ENCODE results near the gene STH. TPM values are rescaled to one million over a fixed set of nuclear protein-coding genes. Genes with fewer than 3 reads are reported as not detected.

Gene STH
- total and polyA plus RNA-seq, 2 of the 4 experiments (the other 2 are of a cell fraction), result not detected

DNA sequence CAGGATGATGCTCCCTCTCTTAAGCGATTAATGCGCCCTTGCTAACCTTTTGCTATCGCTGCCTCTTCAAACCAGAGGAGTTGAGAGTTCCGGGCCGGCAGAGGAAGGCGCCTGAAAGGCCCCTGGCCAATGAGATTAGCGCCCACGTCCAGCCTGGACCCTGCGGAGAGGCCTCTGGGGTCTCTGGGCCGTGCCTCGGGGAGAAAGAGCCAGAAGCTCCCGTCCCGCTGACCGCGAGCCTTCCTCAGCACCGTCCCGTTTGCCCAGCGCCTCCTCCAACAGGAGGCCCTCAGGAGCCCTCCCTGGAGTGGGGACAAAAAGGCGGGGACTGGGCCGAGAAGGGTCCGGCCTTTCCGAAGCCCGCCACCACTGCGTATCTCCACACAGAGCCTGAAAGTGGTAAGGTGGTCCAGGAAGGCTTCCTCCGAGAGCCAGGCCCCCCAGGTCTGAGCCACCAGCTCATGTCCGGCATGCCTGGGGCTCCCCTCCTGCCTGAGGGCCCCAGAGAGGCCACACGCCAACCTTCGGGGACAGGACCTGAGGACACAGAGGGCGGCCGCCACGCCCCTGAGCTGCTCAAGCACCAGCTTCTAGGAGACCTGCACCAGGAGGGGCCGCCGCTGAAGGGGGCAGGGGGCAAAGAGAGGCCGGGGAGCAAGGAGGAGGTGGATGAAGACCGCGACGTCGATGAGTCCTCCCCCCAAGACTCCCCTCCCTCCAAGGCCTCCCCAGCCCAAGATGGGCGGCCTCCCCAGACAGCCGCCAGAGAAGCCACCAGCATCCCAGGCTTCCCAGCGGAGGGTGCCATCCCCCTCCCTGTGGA is 16.0 kb upstream of the STH start:
- Histone ChIP-seq H2AK9ac (replicated peaks; ENCODE audit: low read depth, low read length, poor library complexity) (no peak overlapping the region), H2BK5ac (ENCODE audit: low read depth, low read length, poor library complexity, severe bottlenecking) (no peak overlapping the region), H3K14ac (replicated peaks; ENCODE audit: low read depth, low read length) (no peak overlapping the region), H2BK20ac (ENCODE audit: low read depth, low read length) (no peak overlapping the region), H4K5ac (ENCODE audit: low read depth, low read length) (no peak overlapping the region), H3K23ac (ENCODE audit: low read depth, low read length) (no peak overlapping the region), H4K91ac (ENCODE audit: insufficient read depth, low read depth, low read length) (no peak overlapping the region), H2BK15ac (ENCODE audit: low read depth, low read length) (no peak overlapping the region), H3K27ac (ENCODE audit: insufficient read depth, low read length) (no peak overlapping the region), H3K9me3 (ENCODE audit: control insufficient read depth, insufficient read depth, low read length) (no peaks in the 10 kb centered on the region), H3K4me1 (ENCODE audit: control insufficient read depth, insufficient read depth, low read length) (no peaks in the 10 kb centered on the region), H4K20me1 (ENCODE audit: insufficient read depth, low read length) (no peaks in the 10 kb centered on the region; the same call in 1 of the 2 replicates), H3K79me1 (ENCODE audit: low read depth in 1 of 2, low read length in 2 of 2) (no peaks in the 10 kb centered on the region), H3K56ac (ENCODE audit: extremely low read depth, insufficient read depth, low read length) (no peak overlapping the region), H3K4ac (ENCODE audit: low read depth, low read length) (no peak overlapping the region), H3K18ac (ENCODE audit: low read depth, low read length) (no peak overlapping the region), H3K27me3 (ENCODE audit: control insufficient read depth, insufficient read depth, low read length) (peaks cover 55% of the 10 kb centered on the region), H3K4me3 (ENCODE audit: insufficient read depth, low read depth, low read length) (no peak overlapping the region), H2AFZ (replicated peaks; ENCODE audit: low read length, poor library complexity) (no peak overlapping the region), H3K9ac (ENCODE audit: low read depth, low read length) (no peak overlapping the region), H3K9me1 (ENCODE audit: insufficient read depth, low read length) (no peaks in the 10 kb centered on the region), H3K4me2 (ENCODE audit: low read depth, low read length) (no peak overlapping the region), H2AK5ac (ENCODE audit: low read depth, low read length) (no peak overlapping the region), H2BK120ac (ENCODE audit: low read depth, low read length) (no peak overlapping the region), H3K36me3 (ENCODE audit: control insufficient read depth, insufficient read depth, low read length) (no peaks in the 10 kb centered on the region), H4K8ac (ENCODE audit: low read depth in 2 of 2, low read length in 2 of 2) (no peak overlapping the region)
- 76% methylated on average over 12 of the region's 41 CpGs; no CpG with 5 or more reads in 1 of the 2 experiments for WGBS, 2 experiments (ENCODE audit: extremely low coverage in 2 of 2, insufficient read length in 1 of 2)
- POLR2A ChIA-PET (ENCODE audit: unreplicated experiment), result no interaction called here
- in situ Hi-C loops (cut with MboI; ENCODE audit: low sequenced_read_pairs) (no loop called here), dilution Hi-C loops (cut with HindIII; ENCODE audit: low sequenced_read_pairs, unreplicated experiment) (no loop called here), intact Hi-C loops (cut with micrococcal nuclease) (no loop called here)
- no peak for TF ChIP-seq CEBPB (IDR thresholded peaks at IDR 0.05; ENCODE audit: low read depth, low read length)
- TF ChIP-seq, protein P1, sequence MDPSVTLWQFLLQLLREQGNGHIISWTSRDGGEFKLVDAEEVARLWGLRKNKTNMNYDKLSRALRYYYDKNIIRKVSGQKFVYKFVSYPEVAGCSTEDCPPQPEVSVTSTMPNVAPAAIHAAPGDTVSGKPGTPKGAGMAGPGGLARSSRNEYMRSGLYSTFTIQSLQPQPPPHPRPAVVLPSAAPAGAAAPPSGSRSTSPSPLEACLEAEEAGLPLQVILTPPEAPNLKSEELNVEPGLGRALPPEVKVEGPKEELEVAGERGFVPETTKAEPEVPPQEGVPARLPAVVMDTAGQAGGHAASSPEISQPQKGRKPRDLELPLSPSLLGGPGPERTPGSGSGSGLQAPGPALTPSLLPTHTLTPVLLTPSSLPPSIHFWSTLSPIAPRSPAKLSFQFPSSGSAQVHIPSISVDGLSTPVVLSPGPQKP (IDR thresholded peaks at IDR 0.05; ENCODE audit: borderline replicate concordance, low read depth, low read length), result no peak
- TF ChIP-seq SMC3 (IDR thresholded peaks at IDR 0.05; ENCODE audit: low read depth, low read length), result no peak
- no peak for TF ChIP-seq USF2 (IDR thresholded peaks at IDR 0.05; ENCODE audit: low read depth, low read length)
- no peak for TF ChIP-seq BHLHE40 (IDR thresholded peaks at IDR 0.05; ENCODE audit: low read depth, low read length)
- no peak for TF ChIP-seq CHD1 (IDR thresholded peaks at IDR 0.05; ENCODE audit: low read depth, low read length)
- no peak for TF ChIP-seq RCOR1 (IDR thresholded peaks at IDR 0.05; ENCODE audit: insufficient replicate concordance, low read length)
- TF ChIP-seq RFX5 (IDR thresholded peaks at IDR 0.05; ENCODE audit: low read depth, low read length), result no peak
- no peak for TF ChIP-seq MAFK (IDR thresholded peaks at IDR 0.05; ENCODE audit: low read depth, low read length)
- TF ChIP-seq NFE2L2 (IDR thresholded peaks at IDR 0.05; ENCODE audit: low read depth, low read length), result no peak
- no peak for TF ChIP-seq RAD21 (IDR thresholded peaks at IDR 0.05; ENCODE audit: low read length)
- no peak for TF ChIP-seq POLR2A (IDR thresholded peaks at IDR 0.05; ENCODE audit: low read depth, low read length)
- TF ChIP-seq CTCF (conservative IDR thresholded peaks at IDR 0.05; ENCODE audit: low read depth, low read length), result no peak
- no TSS peak for BruUV-seq (replicated peaks)
- ATAC-seq (ENCODE audit: low read depth), result no peak
- no peak for DNase-seq
- CTCF ChIA-PET, result no interaction called here

Data from IMR-90 (cell line).